Endothelial cell of umbilical vein (primary cell): ENCODE results near the gene TRAF7. TPM values are rescaled to one million over a fixed set of nuclear protein-coding genes. Genes with fewer than 3 reads are reported as not detected.

Experiments
- BruUV-seq: library from RNA; stranded (reverse); fragments of 400-500 nt; replicated peaks from 2 replicates; lab custom pipeline; 2021; lab: Mats Ljungman, UMichigan
- CTCF ChIA-PET: fragments of 300-600, 350-600 bp; sonication (Branson Sonifier 250); formaldehyde crosslinking; loops from one replicate; lab custom pipeline; 2021; ENCODE audit warnings: antibody characterized with exemption, inconsistent platforms; lab: Charles Lee
- POLR2A ChIA-PET: fragments of 300-600, 350-600 bp; sonication (Branson Sonifier 250); formaldehyde crosslinking; loops from one replicate; lab custom pipeline; 2021; ENCODE audit warnings: antibody characterized with exemption, inconsistent platforms; lab: Charles Lee
- DNase-seq: peaks from one replicate; pipeline ENCODE4 v3.0.0-alpha.2; 2011; ENCODE audit warnings: low read depth, low spot score
- FAIRE-seq: peaks from 2 replicates; lab custom pipeline; 2011; peaks lifted over from hg19 to GRCh38; lab: Jason Lieb, UNC
- H2AFZ ChIP-seq: 2 replicates; pipeline ENCODE4 v1.6.0; 2012; ENCODE audit warnings: low read depth, low read length, control low read depth, inconsistent platforms
- H3K27ac ChIP-seq: 2 replicates; pipeline ENCODE4 v1.5.1; 2011; ENCODE audit warnings: low read depth, mild to moderate bottlenecking, control low read depth, low read length, moderate library complexity; ENCODE audit not compliant: insufficient read depth
- H3K27me3 ChIP-seq, 2 experiments: 2 replicates each; pipeline versions ENCODE4 v1.6.0 to v1.6.1; 2011; ENCODE audit warnings: low read length in 2 of 2, mixed read lengths in 1 of 2; ENCODE audit not compliant: control insufficient read depth in 2 of 2, insufficient read depth in 2 of 2
- H3K36me3 ChIP-seq, 2 experiments: 2 replicates in 1 of 2; 3 replicates in 1 of 2; pipeline ENCODE4 v1.5.1; 2011; ENCODE audit warnings: low read length in 2 of 2, mild to moderate bottlenecking in 1 of 2, moderate library complexity in 1 of 2; ENCODE audit not compliant: control insufficient read depth in 2 of 2, insufficient read depth in 2 of 2; ENCODE audit errors: extremely low read depth in 1 of 2
- H3K4me1 ChIP-seq: 3 replicates; pipeline ENCODE4 v1.5.1; 2011; ENCODE audit warnings: mild to moderate bottlenecking, low read length; ENCODE audit not compliant: control insufficient read depth, insufficient read depth; ENCODE audit errors: extremely low read depth
- H3K4me2 ChIP-seq: 2 replicates; pipeline ENCODE4 v1.6.1; 2011; ENCODE audit warnings: low read length, control low read depth, mixed read lengths; ENCODE audit not compliant: insufficient read depth
- H3K4me3 ChIP-seq, 3 experiments: fragments of 200-600 bp in 1 of 3; sonication (generic), shearing (Covaris generic) in 1 of 3; replicated peaks in 1 of 3; 2 replicates each; pipeline ENCODE4 v1.5.1; 2011 to 2016; ENCODE audit warnings: control low read depth in 3 of 3, low read length in 3 of 3, mild to moderate bottlenecking in 2 of 3, inconsistent platforms in 1 of 3, low read depth in 1 of 3, moderate library complexity in 1 of 3; ENCODE audit not compliant: insufficient read depth in 1 of 3
- H3K79me2 ChIP-seq: 2 replicates; pipeline ENCODE4 v1.6.0; 2012; ENCODE audit warnings: low read length, inconsistent platforms; ENCODE audit not compliant: control insufficient read depth, insufficient read depth
- H3K9ac ChIP-seq: replicated peaks from 2 replicates; pipeline ENCODE3; 2011; ENCODE audit warnings: low read length, control low read depth; ENCODE audit not compliant: insufficient read depth; ENCODE audit errors: extremely low read depth
- H3K9me1 ChIP-seq: replicated peaks from 3 replicates; pipeline ENCODE4 v1.6.0; 2011; ENCODE audit warnings: mild to moderate bottlenecking, low read length; ENCODE audit not compliant: control insufficient read depth, insufficient read depth; ENCODE audit errors: extremely low read depth
- H3K9me3 ChIP-seq: replicated peaks from 2 replicates; pipeline ENCODE4 v1.5.1; 2012; ENCODE audit warnings: low read length, inconsistent platforms; ENCODE audit not compliant: control insufficient read depth, insufficient read depth
- H4K20me1 ChIP-seq: replicated peaks from 2 replicates; pipeline ENCODE3; 2011; ENCODE audit warnings: mild to moderate bottlenecking, low read length; ENCODE audit not compliant: control insufficient read depth, insufficient read depth; ENCODE audit errors: extremely low read depth
- EZH2 ChIP-seq: IDR thresholded peaks from 2 replicates; pipeline ENCODE4 v1.6.1; 2012; ENCODE audit warnings: borderline replicate concordance, low read depth, mild to moderate bottlenecking, moderate library complexity, low read length, inconsistent platforms; ENCODE audit not compliant: severe bottlenecking
- FOS ChIP-seq: IDR thresholded peaks from 2 replicates; pipeline ENCODE4 v1.6.1; 2011; ENCODE audit warnings: mild to moderate bottlenecking, low read length, moderate library complexity, borderline replicate concordance; ENCODE audit not compliant: insufficient read depth
- GATA2 ChIP-seq: IDR thresholded peaks from 2 replicates; pipeline ENCODE4 v1.7.0; 2011; ENCODE audit warnings: low read depth, mild to moderate bottlenecking, moderate library complexity, mixed read lengths, low read length; ENCODE audit not compliant: insufficient read length, insufficient read depth
- JUN ChIP-seq: IDR thresholded peaks from 2 replicates; pipeline ENCODE4 v1.6.1; 2011; ENCODE audit warnings: borderline replicate concordance, low read depth; ENCODE audit not compliant: insufficient read length, insufficient read depth
- MYC ChIP-seq: IDR thresholded peaks from one replicate; pipeline ENCODE4 v1.6.1; 2011; ENCODE audit warnings: mild to moderate bottlenecking, low read depth, low read length
- POLR2A ChIP-seq: IDR thresholded peaks from 2 replicates; pipeline ENCODE4 v1.6.1; 2012; ENCODE audit warnings: low read depth, mild to moderate bottlenecking, control low read depth, low read length
- POLR2AphosphoS5 ChIP-seq: IDR thresholded peaks from 2 replicates; pipeline ENCODE4 v1.6.1; 2012; ENCODE audit warnings: low read depth, mild to moderate bottlenecking, control low read depth, low read length, moderate library complexity; ENCODE audit not compliant: insufficient read depth
- dilution Hi-C: fragments of 300-500 bp; cut with MboI; formaldehyde crosslinking; loops from one replicate; pipeline ENCODE4 v1.15.0; 2019; ENCODE audit warnings: low sequenced_read_pairs; ENCODE audit not compliant: extremely low pct_ligation_motif_present
- intact Hi-C: fragments of 100-400 bp; cut with micrococcal nuclease; formaldehyde crosslinking; loops from one replicate; pipeline ENCODE4 v1.10.0; 2022
- polyA plus RNA-seq, 4 experiments: library from polyadenylated mRNA; depleted of rRNA in 3 of 4; stranded (reverse) in 3 of 4; unstranded in 1 of 4; fragments of >200 nt; gene quantifications; 2 replicates each; pipeline versions ENCODE4 v1.2.1 to v1.2.3, GENCODE V29; 2011 to 2012; ENCODE audit warnings: missing spikeins in 1 of 4
- total RNA-seq: library from RNA; stranded (reverse); gene quantifications from 2 replicates; pipeline ENCODE4 v1.2.3, GENCODE V29; 2021
- TF ChIP-seq, protein P1 (sequence below), 2 donors: IDR thresholded peaks; 1 replicate in 1 of 2; 2 replicates in 1 of 2; pipeline ENCODE4 v1.5.1; 2011; ENCODE audit warnings: low read length in 2 of 2, mild to moderate bottlenecking in 2 of 2, moderate library complexity in 2 of 2, control low read depth in 1 of 2, inconsistent platforms in 1 of 2, low read depth in 1 of 2; ENCODE audit not compliant: insufficient read depth in 1 of 2; ENCODE audit errors: extremely low read depth in 1 of 2
- TF ChIP-seq, protein P2 (sequence below): IDR thresholded peaks from 2 replicates; pipeline ENCODE4 v1.6.1; 2011; ENCODE audit not compliant: insufficient read depth, insufficient read length

Gene TRAF7
- total and polyA plus RNA-seq, 2 donors (not counting 3 experiments of a cell fraction or from before 2014, with no cell fraction given), result 141 to 175 TPM

DNA sequence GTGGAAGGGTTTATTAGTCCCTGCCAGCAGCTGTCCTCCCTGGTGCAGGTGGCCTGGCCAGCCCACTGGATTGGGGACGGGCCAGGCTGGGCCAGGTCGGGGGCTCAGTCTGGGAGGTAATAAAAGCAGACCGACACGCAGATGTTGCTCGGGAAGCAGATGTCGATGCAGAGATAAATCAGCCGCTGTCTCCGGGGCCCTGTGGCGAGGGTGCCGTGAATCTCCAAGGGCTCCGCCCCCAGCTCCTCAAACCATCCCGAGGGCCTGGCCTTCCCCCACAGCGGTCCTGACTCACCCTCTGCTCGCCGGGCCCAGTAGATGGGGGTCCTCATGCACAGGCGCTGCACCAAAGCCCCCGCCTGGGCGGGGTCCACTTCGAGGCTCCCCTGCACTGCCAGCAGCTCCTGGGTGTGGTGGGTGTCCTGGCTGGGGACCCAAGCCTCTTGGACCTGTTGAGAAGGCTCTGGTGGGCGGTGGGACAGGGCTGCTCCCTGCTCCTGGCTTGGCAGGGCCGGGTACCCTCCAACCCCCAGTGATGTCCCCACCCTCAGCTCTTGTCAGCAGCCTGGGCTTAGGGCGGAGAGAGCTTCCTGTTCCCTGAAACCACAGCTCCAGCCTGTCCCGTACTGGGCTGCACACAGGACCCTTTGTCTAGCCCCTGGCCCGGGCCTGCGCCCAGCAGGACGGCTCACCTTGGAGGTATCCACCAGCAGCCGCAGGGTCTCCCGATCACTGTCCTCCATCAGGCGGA lies 53.9 kb downstream of the TRAF7 start:
- TF ChIP-seq, protein P1, sequence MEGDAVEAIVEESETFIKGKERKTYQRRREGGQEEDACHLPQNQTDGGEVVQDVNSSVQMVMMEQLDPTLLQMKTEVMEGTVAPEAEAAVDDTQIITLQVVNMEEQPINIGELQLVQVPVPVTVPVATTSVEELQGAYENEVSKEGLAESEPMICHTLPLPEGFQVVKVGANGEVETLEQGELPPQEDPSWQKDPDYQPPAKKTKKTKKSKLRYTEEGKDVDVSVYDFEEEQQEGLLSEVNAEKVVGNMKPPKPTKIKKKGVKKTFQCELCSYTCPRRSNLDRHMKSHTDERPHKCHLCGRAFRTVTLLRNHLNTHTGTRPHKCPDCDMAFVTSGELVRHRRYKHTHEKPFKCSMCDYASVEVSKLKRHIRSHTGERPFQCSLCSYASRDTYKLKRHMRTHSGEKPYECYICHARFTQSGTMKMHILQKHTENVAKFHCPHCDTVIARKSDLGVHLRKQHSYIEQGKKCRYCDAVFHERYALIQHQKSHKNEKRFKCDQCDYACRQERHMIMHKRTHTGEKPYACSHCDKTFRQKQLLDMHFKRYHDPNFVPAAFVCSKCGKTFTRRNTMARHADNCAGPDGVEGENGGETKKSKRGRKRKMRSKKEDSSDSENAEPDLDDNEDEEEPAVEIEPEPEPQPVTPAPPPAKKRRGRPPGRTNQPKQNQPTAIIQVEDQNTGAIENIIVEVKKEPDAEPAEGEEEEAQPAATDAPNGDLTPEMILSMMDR (IDR thresholded peaks at IDR 0.05; ENCODE audit: extremely low read depth in 1 of 2, insufficient read depth in 1 of 2, low read depth in 1 of 2, low read length in 2 of 2), result no peak
- TF ChIP-seq FOS, result no peak
- ChIA-PET POLR2A (interaction anchor here (1.7 kb wide), 1 partner anchor 54 kb away, joined by 5 read pairs; the partner anchor contains the start of gene TRAF7), CTCF (no interaction called here)
- peaks cover 25% of the 10 kb centered on the region for H3K4me1 ChIP-seq
- H3K4me3 ChIP-seq, result no peak overlapping the region
- no peaks in the 10 kb centered on the region for H3K9me3 ChIP-seq
- intact Hi-C loops (no loop called here), dilution Hi-C loops (no loop called here)
- no peak overlapping the region for H2AFZ ChIP-seq
- no peaks in the 10 kb centered on the region for H3K27me3 ChIP-seq
- peaks cover 0 to 22% of the 10 kb centered on the region in 2 experiments for H3K36me3 ChIP-seq
- H3K4me2 ChIP-seq, result no peak overlapping the region
- no peak for FAIRE-seq
- no peak overlapping the region for H3K27ac ChIP-seq
- DNase-seq, result no peak
- BruUV-seq, result no TSS peak
- H3K79me2 ChIP-seq, result peaks cover 31% of the 10 kb centered on the region
- no peaks in the 10 kb centered on the region for H3K9me1 ChIP-seq
- no peak overlapping the region for H3K9ac ChIP-seq
- no peaks in the 10 kb centered on the region for H4K20me1 ChIP-seq

DNA sequence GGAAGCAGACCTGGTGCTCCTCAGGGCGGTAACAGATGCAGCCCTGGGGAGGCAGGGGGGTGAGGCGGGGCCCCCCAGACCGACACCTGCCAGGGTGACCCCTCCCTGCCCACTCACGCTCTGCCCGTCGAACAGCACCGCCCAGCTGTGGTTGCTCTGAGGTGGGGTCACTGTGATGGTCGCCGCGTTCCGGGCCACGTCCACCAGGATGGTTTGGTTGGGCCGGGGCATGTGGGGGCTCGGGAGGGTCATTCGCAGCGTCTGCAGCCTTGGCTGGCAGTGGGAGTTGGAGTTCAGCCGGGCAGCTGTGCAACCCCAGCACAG lies 54.4 kb downstream of the TRAF7 start:
- Histone ChIP-seq H3K9ac (no peak overlapping the region), H3K36me3 (peaks cover 0 to 22% of the 10 kb centered on the region in 2 experiments), H3K4me3 (no peak overlapping the region), H3K27ac (no peak overlapping the region), H2AFZ (no peak overlapping the region), H3K4me1 (peaks cover 21% of the 10 kb centered on the region), H3K4me2 (no peak overlapping the region), H3K9me1 (no peaks in the 10 kb centered on the region), H4K20me1 (no peaks in the 10 kb centered on the region), H3K9me3 (no peaks in the 10 kb centered on the region), H3K79me2 (peaks cover 32% of the 10 kb centered on the region), H3K27me3 (no peaks in the 10 kb centered on the region)
- no TSS peak for BruUV-seq
- ChIA-PET CTCF (no interaction called here), POLR2A (interaction anchor here (1.7 kb wide), 1 partner anchor 55 kb away, joined by 5 read pairs; the partner anchor contains the start of gene TRAF7)
- dilution Hi-C loops (no loop called here), intact Hi-C loops (no loop called here)
- FAIRE-seq (no peak), DNase-seq (no peak)
- TF ChIP-seq, protein P2, sequence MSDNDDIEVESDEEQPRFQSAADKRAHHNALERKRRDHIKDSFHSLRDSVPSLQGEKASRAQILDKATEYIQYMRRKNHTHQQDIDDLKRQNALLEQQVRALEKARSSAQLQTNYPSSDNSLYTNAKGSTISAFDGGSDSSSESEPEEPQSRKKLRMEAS, result no peak
- TF ChIP-seq, protein P1 (IDR thresholded peaks at IDR 0.05; ENCODE audit: extremely low read depth in 1 of 2, insufficient read depth in 1 of 2, low read depth in 1 of 2, low read length in 2 of 2), result no peak
- TF ChIP-seq GATA2 (no peak), POLR2AphosphoS5 (no peak), FOS (no peak), JUN (no peak), EZH2 (no peak), MYC (no peak), POLR2A (no peak)
